H9 (cell line): ENCODE data around the gene EHD2. TPM values are rescaled to one million over a fixed set of nuclear protein-coding genes. Genes with fewer than 3 reads are reported as not detected.
"Not testable (repeated sequence)": the region's sequence is repeated elsewhere in the genome, so short reads cannot be mapped to it uniquely, and the experiment has no call there.

Source experiments
- DNase-seq: peaks from one replicate; pipeline ENCODE4 v3.0.0-alpha.2; 2017
- H2AFZ ChIP-seq: one replicate; pipeline ENCODE4 v1.6.1; 2013; ENCODE audit warnings: mild to moderate bottlenecking, low read length, control low read depth, moderate library complexity
- H2AK5ac ChIP-seq: 2 replicates; pipeline ENCODE4 v1.6.1; 2013; ENCODE audit warnings: low read length, control low read depth, mixed read lengths; ENCODE audit not compliant: insufficient read length
- H2BK120ac ChIP-seq: one replicate; pipeline ENCODE4 v1.6.1; 2013; ENCODE audit warnings: low read depth, mild to moderate bottlenecking, low read length, control low read depth, inconsistent platforms; ENCODE audit not compliant: poor library complexity, severe bottlenecking
- H2BK12ac ChIP-seq: 2 replicates; pipeline ENCODE4 v1.6.1; 2013; ENCODE audit warnings: low read length, control low read depth, mixed read lengths, low read depth; ENCODE audit not compliant: insufficient read length
- H2BK15ac ChIP-seq: 2 replicates; pipeline ENCODE4 v1.6.1; 2013; ENCODE audit warnings: low read depth, low read length, control low read depth
- H2BK20ac ChIP-seq: one replicate; pipeline ENCODE4 v1.6.1; 2013; ENCODE audit warnings: low read depth, mild to moderate bottlenecking, low read length, control low read depth, inconsistent platforms; ENCODE audit not compliant: poor library complexity, severe bottlenecking
- H2BK5ac ChIP-seq: 2 replicates; pipeline ENCODE4 v1.6.1; 2013; ENCODE audit warnings: low read length, control low read depth, mixed read lengths; ENCODE audit not compliant: insufficient read length
- H3K14ac ChIP-seq: 2 replicates; pipeline ENCODE4 v1.6.1; 2013; ENCODE audit warnings: low read length, control low read depth; ENCODE audit not compliant: insufficient read depth
- H3K18ac ChIP-seq: 2 replicates; pipeline ENCODE4 v1.6.1; 2013; ENCODE audit warnings: low read depth, mild to moderate bottlenecking, mixed read lengths, low read length, control low read depth; ENCODE audit not compliant: insufficient read length
- H3K23ac ChIP-seq: 2 replicates; pipeline ENCODE4 v1.6.1; 2013; ENCODE audit warnings: low read length, control low read depth, mixed read lengths, low read depth; ENCODE audit not compliant: insufficient read length
- H3K23me2 ChIP-seq: 2 replicates; pipeline ENCODE4 v1.6.1; 2013; ENCODE audit warnings: low read depth, mild to moderate bottlenecking, mixed read lengths, low read length, control low read depth; ENCODE audit not compliant: insufficient read length, poor library complexity, severe bottlenecking
- H3K27ac ChIP-seq: 2 replicates; pipeline ENCODE4 v1.5.1; 2013; ENCODE audit warnings: low read length, control low read depth, mixed read lengths, low read depth; ENCODE audit not compliant: insufficient read length
- H3K27me3 ChIP-seq: 2 replicates; pipeline ENCODE4 v1.6.1; 2013; ENCODE audit warnings: low read length, control low read depth, inconsistent platforms; ENCODE audit not compliant: insufficient read depth
- H3K4ac ChIP-seq: 2 replicates; pipeline ENCODE4 v1.6.1; 2013; ENCODE audit warnings: low read depth, mild to moderate bottlenecking, control low read depth, inconsistent platforms, low read length, moderate library complexity
- H3K4me1 ChIP-seq: 2 replicates; pipeline ENCODE4 v1.6.1; 2013; ENCODE audit warnings: low read length, control low read depth, inconsistent platforms; ENCODE audit not compliant: insufficient read depth
- H3K4me2 ChIP-seq: 2 replicates; pipeline ENCODE4 v1.6.1; 2013; ENCODE audit warnings: low read length, control low read depth, mixed read lengths; ENCODE audit not compliant: insufficient read length, insufficient read depth
- H3K56ac ChIP-seq: 2 replicates; pipeline ENCODE4 v1.6.1; 2013; ENCODE audit warnings: low read depth, mild to moderate bottlenecking, mixed read lengths, low read length, control low read depth; ENCODE audit not compliant: insufficient read length
- H3K79me1 ChIP-seq: 2 replicates; pipeline ENCODE4 v1.6.1; 2013; ENCODE audit warnings: low read depth, mild to moderate bottlenecking, moderate library complexity, low read length, control low read depth, inconsistent platforms; ENCODE audit not compliant: insufficient read depth, poor library complexity, severe bottlenecking
- H3K79me2 ChIP-seq: 2 replicates; pipeline ENCODE4 v1.6.1; 2013; ENCODE audit warnings: low read length, control low read depth, inconsistent platforms; ENCODE audit not compliant: insufficient read depth
- H3K9ac ChIP-seq: 2 replicates; pipeline ENCODE4 v1.6.1; 2013; ENCODE audit warnings: low read length, control low read depth, mixed read lengths; ENCODE audit not compliant: insufficient read length; ENCODE audit errors: extremely low read depth
- H3K9me3 ChIP-seq: one replicate; pipeline ENCODE4 v1.6.1; 2013; ENCODE audit warnings: low read depth, low read length, inconsistent platforms; ENCODE audit not compliant: control insufficient read depth
- H3T11ph ChIP-seq: one replicate; pipeline ENCODE4 v1.6.1; 2013; ENCODE audit warnings: mild to moderate bottlenecking, low read length, control low read depth, inconsistent platforms
- H4K20me1 ChIP-seq: one replicate; pipeline ENCODE4 v1.6.1; 2013; ENCODE audit not compliant: control insufficient read depth, insufficient read length, insufficient read depth
- H4K5ac ChIP-seq: 2 replicates; pipeline ENCODE4 v1.6.1; 2013; ENCODE audit warnings: low read depth, mild to moderate bottlenecking, mixed read lengths, low read length, control low read depth; ENCODE audit not compliant: insufficient read length
- H4K8ac ChIP-seq: replicated peaks from 2 replicates; pipeline ENCODE4 v1.6.1; 2013; ENCODE audit warnings: low read length, control low read depth, mixed read lengths, low read depth; ENCODE audit not compliant: insufficient read length
- H4K91ac ChIP-seq: 2 replicates; pipeline ENCODE4 v1.6.1; 2013; ENCODE audit warnings: low read depth, mild to moderate bottlenecking, moderate library complexity, mixed read lengths, low read length, control low read depth; ENCODE audit not compliant: insufficient read length
- H3K27ac Mint-ChIP-seq, 3 experiments: 2 replicates in 2 of 3; 3 replicates in 1 of 3; pipeline ENCODE4 v1.8.0; 2020 to 2021; ENCODE audit warnings: mixed read lengths in 3 of 3, mild to moderate bottlenecking in 1 of 3, moderate library complexity in 1 of 3
- H3K27me3 Mint-ChIP-seq: 2 replicates; pipeline ENCODE4 v1.8.0; 2021; ENCODE audit warnings: low read depth, mild to moderate bottlenecking, moderate library complexity, mixed read lengths
- H3K36me3 Mint-ChIP-seq, 3 experiments: 2 replicates in 2 of 3; 3 replicates in 1 of 3; pipeline ENCODE4 v1.8.0; 2020 to 2021; ENCODE audit warnings: low read depth in 3 of 3, mixed read lengths in 3 of 3; ENCODE audit not compliant: insufficient read depth in 1 of 3
- H3K4me1 Mint-ChIP-seq, 2 experiments: 2 replicates each; pipeline ENCODE4 v1.8.0; 2020; ENCODE audit warnings: mixed read lengths in 2 of 2
- H3K4me3 Mint-ChIP-seq, 2 experiments: 2 replicates in 1 of 2; 3 replicates in 1 of 2; pipeline ENCODE4 v1.8.0; 2020 to 2021; ENCODE audit warnings: mild to moderate bottlenecking in 2 of 2, mixed read lengths in 2 of 2, moderate library complexity in 1 of 2
- H3K9me3 Mint-ChIP-seq, 2 experiments: 2 replicates in 1 of 2; 3 replicates in 1 of 2; pipeline ENCODE4 v1.8.0; 2020; ENCODE audit warnings: mild to moderate bottlenecking in 2 of 2, mixed read lengths in 2 of 2, moderate library complexity in 1 of 2
- WGBS: extraction: QIAGEN DNeasy Blood & Tissue Kit; methylation state at CpG from one replicate; pipeline ENCODE4 v1.1.7; 2013; ENCODE audit warnings: missing lambda C conversion rate, low lambda C conversion rate, mixed read lengths; ENCODE audit not compliant: insufficient read length; ENCODE audit errors: extremely low coverage; 5-methylcytosine and 5-hydroxymethylcytosine counted together
- total RNA-seq: library from RNA; stranded (reverse); gene quantifications from 2 replicates; pipeline ENCODE4 v1.2.1, GENCODE V29; 2021

EHD2 gene
- total RNA-seq, 1 experiment from 2014 or later, result 19.7 TPM

DNA sequence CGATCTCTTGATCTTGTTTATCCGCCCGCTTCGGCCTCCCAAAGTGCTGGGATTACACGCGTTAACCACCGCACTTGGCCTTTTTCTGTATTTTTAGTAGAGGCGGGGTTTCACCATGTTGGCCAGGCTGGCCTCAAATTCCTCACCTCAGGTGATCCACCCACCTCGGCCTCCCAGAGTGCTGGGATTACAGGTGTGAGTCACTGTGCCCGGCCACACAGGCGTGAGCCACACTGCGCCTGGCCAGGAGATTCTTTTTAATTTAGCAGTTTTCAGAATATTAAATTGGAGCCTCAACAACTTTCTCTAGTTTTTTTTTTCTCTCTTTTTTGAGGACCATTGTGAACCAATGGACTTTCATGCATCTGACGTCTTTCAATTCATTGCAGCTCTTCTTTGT is 76.6 kb downstream of the EHD2 start:
- H4K8ac ChIP-seq, H3K56ac ChIP-seq, H3K27me3 ChIP-seq, H4K20me1 ChIP-seq, H3K9me3 Mint-ChIP-seq, H3K4me1 ChIP-seq, H2AK5ac ChIP-seq, H3K9ac ChIP-seq, H4K91ac ChIP-seq, H2AFZ ChIP-seq, H3K79me1 ChIP-seq, H2BK5ac ChIP-seq, H3K79me2 ChIP-seq, H3K23ac ChIP-seq, H3T11ph ChIP-seq, H3K18ac ChIP-seq, H3K14ac ChIP-seq, H2BK15ac ChIP-seq, H3K4ac ChIP-seq, H3K9me3 ChIP-seq, H2BK12ac ChIP-seq, H3K27me3 Mint-ChIP-seq, H3K23me2 ChIP-seq, H2BK20ac ChIP-seq, H4K5ac ChIP-seq, DNase-seq, H3K27ac ChIP-seq: not testable (repeated sequence)
- peak overlapping the region; percentile 77 to 92 (median 90); a peak in 6 of 7 replicates for H3K27ac Mint-ChIP-seq
- peaks cover 14 to 22% of the 10 kb centered on the region in 2 experiments for H3K4me1 Mint-ChIP-seq
- Histone ChIP-seq H2BK120ac (peak overlapping the region; percentile 94), H3K4me2 (peak overlapping the region; percentile 13)
- peaks cover 9 to 20% (median 19%) of the 10 kb centered on the region in 3 experiments; a peak in 6 of 7 replicates for H3K36me3 Mint-ChIP-seq
- H3K4me3 Mint-ChIP-seq, result peak overlapping the region in 1 of 2 experiments; percentile 40; a peak in 2 of 5 replicates
- no CpG with 5 or more reads among the region's 13 CpGs for WGBS
